NCI-H2081 (cell line): ENCODE results near the gene PPM1G.
A peak's percentile ranks its signal among the peaks of the same experiment; 100 is the strongest.

ENCODE experiments used
- DNase-seq, 2 experiments: peaks; one replicate each; lab custom pipeline; 2025; lab: John Stamatoyannopoulos, UW

The PPM1G gene

DNA sequence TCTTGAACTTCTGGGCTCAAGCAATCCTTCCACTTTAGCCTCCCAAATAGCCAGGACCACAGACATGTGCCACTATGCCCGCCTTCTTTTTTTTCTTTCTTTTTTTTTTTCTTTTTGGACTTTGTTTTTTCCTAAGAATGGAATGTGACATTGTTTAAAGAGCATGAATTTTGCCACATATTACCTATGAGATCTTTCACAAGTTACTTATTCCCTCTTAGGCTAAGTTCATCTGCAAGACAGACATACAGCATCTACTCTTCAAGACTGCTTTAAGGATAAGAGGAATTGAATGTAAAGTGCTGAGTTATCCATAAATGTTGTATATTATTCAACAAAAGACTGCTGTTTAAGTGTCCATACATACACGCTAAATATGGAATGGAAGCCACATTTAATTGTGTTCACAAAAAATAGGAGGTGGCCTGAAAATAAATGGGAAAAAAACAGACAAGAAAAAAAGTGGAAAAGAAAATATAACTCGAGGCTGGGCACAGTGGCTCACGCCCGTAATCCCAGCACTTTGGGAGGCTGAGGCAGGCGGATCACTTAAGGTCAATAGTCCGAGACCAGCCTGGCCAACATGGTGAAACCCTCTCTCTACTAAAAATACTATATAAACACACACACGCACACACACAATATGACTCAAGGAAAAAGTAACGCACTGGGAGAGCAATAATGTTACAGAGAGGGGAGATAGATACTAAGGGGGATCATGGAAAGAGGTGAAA, 3.2 kb upstream of the PPM1G start:
- DNase-seq = no peak

DNA sequence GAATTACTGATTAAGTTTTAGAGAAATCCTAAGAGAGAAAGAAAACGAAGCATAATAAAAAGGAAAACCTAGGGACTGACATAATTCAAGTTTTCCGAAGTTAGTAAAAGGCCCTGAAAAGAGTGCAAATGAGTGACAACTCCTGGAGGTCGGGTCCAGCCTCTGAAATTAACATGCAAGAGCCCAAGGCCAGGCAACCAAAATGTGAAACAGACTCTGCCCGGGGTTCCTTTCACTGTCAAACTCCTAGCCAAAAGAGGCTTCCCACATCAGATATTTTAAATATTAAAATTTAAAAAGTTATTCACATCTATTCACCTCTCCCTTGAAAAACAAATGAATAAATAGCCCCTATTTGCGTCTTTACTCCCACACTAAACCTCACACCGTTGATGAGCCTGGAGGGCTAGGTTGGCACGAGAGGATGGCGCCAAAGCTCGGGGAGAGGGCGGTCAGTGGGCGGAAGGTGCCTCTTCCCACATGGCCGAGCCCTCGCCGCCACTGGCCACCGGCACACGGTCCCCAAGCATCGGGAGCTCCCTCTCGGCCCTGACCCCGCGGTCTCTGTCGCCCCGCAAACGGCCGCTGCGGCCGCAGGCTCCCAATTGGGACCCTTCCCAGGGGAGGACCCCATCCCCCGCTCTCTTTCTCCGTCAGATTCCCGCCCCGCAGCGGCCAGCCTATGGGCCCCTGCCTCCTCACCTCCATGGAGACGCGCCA, 630 bp downstream of the PPM1G start:
- peak; percentile 23 to 64 for DNase-seq

DNA sequence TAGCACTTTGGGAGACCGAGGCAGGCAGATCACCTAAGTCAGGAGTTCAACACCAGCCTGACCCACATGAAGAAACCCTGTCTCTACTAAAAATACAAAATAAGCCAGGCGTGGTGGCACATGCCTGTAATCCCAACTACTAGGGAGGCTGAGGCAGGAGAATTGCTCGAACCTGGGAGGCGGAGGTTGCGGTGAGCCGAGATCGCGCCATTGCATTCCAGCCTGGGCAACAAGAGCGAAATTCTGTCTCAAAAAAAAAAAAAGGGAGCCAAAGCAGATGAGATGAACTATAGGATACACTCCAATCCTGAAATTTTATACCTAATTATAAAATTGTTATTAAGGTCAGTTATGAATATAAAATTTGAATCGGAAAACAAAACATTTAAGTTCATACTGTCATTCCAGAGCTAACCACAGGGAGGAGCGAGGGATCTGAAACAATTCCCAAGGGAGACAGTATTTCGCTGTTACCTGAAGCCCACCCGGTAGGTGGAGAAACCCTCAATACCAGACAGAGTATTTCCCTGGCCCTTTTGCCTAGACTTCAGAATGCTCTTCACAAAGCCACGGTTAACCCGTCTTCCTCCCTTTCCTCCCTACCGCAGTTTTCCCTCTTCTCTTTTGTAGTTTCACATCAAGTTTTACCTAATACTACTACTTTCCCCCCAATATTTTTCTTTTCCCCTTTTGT, 1.4 kb downstream of the PPM1G start:
- peak; percentile 60 to 72 for DNase-seq

DNA sequence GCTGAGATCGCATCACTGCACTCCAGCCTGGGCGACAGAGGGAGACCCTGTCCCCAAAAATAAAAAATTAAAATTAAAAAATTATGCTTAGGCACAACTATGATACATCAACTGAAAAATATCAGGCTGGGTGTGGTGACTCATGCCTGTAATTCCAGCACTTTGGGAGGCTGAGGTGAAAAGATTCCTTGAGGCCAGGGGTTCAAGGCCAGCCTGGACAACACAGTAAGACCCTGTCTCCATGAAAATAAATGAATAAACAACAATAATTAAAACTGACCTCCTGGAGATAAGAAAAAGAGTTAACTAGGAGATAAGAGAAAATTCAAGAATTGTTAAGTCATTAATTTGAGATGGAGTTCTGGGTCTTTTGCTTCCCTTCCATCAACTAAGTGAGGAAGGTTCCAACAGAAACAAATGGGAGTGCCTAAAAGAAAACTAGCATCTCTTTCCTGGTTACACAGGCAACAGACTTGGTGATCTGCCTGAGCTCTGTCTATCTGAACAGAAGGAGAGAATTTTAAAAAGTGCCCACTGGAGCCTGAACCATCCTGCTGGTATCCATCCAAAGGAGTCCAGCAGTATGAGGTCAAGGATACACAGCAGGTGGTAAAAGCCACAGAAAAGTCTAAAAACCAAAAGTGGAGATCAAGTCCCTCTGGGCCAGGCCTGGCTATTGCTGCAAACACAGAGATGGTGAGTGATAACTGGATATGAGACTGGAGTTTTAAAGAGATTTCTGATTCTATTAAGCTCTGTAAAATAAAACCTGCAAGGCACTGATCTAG, 8.8 kb downstream of the PPM1G start:
- DNase-seq = no peak

DNA sequence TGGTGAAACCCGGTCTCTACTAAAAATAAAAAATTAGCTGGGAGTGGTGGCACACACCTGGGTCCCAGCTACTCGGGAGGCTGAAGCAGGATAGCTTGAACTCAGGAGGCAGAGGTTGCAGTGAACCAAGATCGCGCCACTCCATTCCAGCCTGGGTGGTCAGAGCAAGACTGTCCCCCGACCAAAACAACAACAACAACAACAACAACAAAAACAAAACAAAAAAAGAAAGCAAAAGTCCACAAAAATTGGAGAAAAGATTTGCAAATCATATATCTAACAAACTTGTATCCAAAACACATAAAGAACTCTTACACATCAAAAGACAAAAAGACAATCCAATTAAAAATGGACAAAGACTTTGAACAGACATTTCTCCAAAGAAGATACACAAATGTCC, 10.4 kb downstream of the PPM1G start:
- DNase-seq = no peak

DNA sequence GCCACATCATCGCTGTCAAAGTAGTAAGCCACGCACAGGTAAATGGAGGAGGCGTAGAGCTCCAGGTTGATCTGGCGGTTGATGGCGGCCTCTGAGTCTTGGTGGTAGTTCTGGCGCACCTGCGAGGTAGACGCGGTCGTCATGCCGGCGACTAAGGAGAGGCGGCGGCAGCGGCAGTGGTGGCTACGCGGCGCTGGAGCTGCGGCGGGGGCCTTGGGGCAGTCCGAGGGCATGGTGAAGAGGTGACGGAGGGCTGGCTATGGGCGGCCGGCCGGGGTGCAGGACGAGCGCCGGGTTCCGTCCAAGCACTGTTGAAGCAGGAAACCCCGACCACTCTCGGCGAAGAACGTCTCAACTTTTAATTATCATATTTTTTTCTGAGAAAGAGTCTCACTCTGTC, 16.2 kb downstream of the PPM1G start:
- no peak for DNase-seq

DNA sequence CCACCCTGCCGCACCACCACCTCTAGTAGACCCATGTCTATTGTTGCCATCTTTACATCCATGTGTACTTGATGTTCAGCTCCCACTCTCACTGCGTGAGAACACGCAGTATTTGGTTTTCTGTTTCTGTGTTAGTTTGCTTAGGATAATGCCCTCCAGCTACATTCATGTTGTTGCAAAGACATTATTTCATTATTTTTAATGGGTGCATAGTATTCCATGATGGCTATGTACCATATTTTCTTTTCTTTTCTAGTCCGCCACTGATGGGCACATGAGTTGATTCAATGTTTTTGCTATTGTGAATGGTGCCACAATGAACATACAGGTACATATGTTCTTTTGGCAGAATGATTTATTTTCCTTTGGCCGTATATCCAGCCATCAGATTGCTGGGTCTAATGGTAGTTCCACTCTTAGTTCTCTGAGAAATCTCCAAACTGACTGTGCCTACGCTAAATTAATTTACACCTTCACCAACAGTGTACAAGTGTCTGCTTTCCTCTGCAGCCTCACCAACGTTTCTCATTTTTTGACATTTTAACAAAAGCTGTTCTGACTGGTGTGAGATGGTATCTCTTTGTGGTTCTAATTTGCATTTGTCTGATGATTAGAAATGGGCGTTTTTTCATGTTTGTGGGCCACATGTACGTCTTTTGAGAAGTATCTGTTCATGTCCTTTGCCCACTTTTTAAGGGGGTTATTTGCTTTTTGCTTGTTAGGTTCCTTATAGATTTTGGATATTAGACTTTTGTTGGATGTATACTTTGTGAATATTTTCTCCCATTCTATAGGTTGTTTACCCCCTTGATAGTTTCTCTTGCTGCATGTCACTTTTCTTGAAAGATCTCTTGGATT, 18.3 kb downstream of the PPM1G start:
- no peak for DNase-seq

DNA sequence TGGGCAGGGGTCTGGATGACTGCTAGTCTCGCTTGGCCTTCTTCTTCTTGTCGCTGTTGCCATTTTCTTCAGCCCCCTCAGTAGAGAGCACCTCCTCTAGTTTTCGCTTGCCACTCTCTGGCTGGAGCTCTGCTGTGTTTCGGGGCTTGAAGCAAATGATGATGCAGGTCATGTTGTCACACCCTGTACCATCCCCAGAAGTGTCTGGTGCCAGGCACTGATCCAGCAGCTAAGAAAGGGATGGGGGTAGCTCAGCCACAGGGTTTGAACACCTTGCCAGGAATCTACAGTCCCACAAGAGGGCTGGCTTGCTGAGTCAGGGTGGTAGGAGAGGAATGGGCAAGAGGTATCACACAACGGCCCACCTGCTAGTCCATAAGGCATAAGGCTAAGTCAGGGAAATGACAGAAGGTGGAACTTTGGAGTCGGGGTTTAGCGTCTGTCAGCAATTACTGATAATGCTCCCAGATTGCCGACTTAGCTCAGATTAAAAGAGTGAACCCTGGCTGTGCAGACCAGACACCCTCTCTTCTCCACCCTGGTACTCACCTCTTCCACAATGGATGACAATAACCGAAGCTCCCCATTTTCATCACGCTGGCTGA, 27.7 kb downstream of the PPM1G start:
- no peak for DNase-seq

DNA sequence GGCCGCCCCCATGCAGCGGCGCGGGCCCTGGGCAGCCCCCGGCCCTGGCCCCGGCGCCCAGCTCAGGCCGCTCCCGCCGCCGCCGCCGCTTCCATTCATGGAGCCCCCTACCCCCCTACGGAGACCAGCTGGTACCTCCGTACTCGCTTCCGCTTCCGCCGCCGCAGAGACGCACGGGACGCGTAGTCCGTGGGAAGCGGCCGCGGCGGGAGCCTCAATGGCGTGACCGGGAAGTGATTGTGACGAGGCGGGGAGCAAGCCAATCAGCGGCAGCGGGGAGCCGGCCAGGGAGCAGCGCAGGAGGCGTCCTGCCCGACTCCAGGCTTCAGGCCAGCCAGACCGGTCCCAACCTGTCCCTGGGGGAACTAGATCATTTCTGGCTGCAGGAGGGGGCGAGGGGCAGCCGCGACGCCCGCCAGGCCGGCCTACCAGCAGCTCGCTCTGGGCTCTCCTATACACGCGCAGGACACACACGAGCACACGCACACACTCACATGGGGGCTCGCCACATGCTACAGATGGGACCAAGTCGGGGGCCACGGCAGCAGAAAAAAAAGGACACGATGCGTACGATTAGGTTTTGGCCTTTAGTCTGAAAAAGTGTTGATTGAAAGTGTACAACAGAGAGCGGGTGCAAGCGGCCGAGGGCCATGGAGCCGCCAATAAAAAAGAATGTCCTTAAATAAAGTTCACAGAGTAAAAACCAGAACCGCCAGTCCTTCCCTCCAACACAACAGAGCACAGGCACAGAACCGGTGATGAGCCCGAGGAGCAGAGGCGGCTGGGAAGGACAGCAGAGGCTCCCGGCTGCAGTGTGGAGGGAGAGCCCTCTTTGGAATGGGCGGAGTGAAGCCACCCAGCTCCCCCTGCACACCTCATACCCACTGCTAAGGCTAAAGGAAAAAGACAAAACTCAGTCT, 28.5 kb downstream of the PPM1G start, which contains the start of gene ZNF513:
ZNF513 (minus strand) TSS at position 109 of the 920 bp plus-strand sequence. CDS start 208 bp downstream, outside the sequence.
- DNase-seq = peak; percentile 97 to 98

DNA sequence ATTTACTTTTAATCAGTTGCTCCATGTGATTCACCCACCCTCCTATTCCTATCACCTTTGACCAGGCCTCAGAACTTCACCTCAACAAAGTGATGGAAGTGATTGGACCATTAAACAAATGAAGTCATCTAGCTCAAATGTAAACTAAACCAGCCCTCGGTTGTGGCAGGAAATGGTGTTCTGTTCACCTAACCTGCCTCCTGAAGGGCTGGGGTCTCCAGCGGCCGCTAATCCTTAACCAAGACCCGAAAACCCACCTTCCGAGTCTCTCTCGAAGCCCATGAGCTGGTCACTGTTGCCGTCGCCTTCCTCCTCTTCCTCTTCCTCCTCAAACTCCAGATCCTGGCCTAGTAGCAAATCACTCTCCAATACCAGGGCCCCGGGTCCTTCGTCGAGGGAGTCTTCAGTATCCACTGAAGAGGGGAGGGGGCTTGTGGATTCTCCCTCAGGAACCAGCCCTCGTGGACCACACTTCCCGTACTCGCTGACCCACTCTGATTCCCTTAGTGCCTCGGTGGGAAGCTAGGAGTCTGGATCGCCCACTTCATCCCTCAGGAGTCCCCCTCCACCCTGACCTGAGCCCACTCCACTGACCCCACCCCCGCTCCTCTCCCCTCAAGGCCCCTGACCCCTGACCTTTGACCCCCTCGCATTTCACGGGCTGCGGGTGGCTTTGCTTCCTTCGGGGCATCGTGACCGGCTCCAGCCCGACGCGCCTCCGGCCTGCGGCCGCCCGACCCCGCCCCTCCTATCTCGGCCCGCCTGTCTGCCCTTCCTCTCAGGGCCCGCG, 29.4 kb downstream of the PPM1G start:
- DNase-seq = peak in 1 of 2 experiments; percentile 46

DNA sequence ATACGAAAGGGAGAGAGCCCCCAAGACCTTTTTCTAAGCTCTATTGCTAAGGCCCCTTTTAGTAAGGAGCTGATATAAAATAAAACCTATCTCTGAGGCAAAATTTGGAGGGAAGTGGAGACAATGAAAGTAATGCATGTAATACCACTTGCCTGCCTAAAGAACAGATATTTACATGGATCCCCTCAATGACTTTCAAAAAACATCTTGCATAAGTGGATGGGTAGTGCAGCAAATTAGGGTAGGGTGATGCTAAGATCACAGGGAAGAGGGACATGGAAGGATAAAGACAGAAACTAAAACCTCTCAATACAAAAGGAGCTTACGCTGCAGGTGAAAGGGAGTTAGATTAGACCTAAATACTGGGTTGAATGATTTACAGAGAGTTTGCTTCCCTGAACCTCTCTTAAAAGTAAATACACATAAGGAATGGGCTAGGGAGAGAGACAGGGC, 30.0 kb downstream of the PPM1G start:
- no peak for DNase-seq

DNA sequence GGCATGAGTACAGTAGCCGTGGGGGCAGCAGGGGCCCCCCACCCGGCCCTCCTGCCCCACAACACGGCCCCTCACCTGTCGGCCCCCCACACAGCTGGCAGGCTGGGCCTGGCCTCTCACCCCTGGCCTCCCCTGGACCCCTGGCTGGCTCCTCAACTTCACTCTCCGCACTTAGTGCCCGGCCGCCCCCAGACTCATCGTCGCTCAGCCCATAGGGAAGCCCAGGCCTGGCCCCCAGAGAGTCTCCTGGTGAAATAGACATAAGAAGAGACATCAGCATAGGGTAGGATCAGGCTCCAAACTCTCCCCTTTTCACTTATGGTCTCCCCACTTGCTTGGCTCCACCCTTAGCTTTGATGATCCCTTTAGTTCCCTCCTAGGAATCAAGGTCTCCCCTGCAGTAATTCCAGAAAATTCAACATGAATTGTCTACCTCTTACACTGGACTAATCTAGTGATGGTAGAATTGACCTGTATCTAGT, 30.5 kb downstream of the PPM1G start:
- DNase-seq = no peak

DNA sequence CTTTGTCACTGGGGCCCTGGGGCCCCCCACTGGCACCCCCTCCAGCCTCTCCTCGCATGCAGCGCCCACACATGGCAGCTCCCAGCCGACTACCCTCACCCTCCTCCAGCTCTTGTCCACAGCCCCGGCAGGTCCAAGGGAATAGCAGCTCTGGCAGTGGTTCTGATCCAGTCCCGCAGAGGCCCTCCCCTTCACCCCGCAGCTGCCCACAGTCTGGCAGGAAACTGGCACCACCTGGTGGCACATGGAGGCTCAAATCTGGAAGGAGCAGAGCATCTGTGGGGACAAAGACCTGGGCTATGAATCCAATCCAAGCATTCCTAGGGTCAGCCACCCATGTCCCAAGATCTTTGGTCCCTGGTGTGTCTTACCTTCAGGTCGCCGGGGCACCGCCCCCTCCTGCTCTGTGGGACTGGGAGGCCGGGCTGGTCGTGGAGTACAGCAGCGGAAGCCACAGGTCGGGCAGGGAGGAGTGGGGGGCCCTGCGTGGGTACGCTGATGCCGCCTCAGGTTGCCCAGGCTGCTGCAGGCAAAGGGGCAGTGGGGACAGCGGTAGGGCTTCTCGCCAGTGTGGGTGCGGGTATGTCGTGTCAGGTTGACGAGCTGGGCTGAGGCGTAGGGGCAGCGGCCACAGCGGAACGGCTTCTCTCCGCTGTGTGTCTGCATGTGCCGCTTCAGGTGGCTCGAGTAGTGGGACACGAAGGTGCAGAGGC, 31.1 kb downstream of the PPM1G start:
- no peak for DNase-seq

DNA sequence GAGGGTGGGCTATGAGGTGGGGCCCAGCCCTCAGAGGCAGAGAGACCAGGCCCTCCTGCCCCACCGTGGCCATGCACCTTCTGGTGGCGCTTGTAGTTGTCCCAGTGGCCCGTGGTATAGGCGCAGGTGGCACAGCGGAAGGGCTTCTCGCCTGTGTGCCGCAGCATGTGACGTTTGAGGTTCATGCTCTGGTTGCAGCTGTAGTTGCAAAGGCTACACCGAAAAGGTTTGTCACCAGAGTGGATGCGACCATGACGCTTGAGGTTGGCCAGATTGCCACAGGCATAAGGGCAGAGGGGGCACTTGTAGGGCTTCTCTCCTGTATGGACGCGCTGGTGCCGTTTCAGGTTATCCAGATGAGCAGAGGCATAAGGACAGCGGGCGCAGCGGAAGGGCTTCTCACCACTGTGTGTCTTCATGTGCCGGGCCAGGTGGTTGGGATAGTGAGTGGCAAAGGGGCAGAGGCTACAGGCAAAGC, 31.7 kb downstream of the PPM1G start:
- DNase-seq = no peak

DNA sequence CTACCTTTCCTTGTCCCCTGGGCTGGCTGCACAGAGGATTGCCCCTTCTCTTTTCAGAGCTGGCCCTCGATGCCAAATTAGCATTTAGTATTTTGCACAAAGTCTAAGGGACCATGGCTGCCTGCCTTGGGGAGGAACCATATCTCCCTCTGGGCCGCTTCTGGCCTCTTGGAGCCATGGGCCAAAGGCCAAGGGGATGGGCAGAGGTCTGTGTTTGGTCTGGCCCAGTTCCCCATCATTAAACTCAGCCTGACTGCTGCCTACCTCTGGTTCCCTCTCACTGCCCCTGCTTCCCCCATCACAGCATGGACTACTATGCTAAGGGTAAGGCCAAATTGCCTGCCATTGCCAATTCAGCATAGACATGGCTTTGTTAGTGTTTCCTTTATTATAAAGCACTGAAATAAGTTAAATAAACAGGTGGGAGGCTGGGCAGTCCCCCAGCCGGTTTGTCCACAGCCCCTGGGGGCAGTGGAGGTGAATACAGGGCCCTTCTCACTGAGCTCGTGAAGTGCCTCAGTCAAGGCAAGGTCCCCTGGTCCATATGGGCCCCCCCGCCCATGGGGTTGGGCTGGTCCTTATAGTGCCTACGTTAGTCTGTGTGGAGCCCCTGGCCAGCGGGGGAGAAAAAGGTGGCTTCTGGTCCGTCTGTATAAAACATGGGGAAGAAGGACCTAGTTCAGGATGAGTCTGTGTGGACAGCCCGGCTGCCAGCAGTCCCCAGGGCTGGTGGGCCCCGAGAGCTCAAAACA, 32.3 kb downstream of the PPM1G start:
- no peak for DNase-seq

DNA sequence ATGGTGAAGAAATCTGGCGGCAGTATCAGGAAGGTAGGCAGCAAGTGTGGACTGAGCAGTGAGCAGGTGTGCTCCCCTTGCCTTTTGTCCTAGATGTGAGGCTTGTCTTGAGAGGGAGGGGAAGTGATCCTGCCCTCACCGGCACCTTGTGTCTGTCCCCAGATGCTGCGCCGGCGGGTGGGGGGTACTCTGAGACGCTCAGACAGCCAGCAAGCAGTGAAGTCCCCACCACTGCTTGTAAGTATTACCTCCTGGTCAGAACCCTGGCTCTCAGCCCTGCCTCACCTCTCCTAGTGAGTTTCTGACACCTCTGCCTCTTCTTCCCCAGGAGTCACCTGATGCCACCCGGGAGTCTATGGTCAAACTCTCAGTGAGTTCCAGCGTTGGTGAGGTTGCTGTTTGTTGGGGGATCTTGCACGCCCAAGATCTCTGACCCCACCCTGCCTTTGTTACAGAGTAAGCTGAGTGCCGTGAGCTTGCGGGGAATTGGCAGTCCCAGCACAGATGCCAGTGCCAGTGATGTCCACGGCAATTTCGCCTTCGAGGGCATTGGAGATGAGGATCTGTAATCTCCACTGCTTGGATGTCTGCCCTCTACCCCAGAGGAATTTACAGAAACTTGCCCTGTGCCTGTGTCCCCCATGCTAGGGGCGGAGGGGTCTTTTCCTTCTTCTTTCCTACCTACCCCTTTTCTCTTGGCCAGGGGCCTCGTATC, 33.1 kb downstream of the PPM1G start:
- DNase-seq = no peak
